Measurements from ENCODE around the gene TMPRSS2.

- TF ChIP-seq CTCF (IDR thresholded peaks at IDR 0.05; ENCODE audit: low read length): no peak
- TF ChIP-seq EZH2phosphoT487 (IDR thresholded peaks at IDR 0.05; ENCODE audit: low read length): no peak
Measured at GRCh38 chr21:41439248-41439647, 68.7 kb downstream of the TMPRSS2 start.

Measured in MM.1S (cell line).